ENCODE measurements around the gene PSMD14. TPM values are rescaled to one million over a fixed set of nuclear protein-coding genes. Genes with fewer than 3 reads are reported as not detected.

The PSMD14 gene
- total RNA-seq, 1 donor from 2014 or later: 78.4 TPM

DNA sequence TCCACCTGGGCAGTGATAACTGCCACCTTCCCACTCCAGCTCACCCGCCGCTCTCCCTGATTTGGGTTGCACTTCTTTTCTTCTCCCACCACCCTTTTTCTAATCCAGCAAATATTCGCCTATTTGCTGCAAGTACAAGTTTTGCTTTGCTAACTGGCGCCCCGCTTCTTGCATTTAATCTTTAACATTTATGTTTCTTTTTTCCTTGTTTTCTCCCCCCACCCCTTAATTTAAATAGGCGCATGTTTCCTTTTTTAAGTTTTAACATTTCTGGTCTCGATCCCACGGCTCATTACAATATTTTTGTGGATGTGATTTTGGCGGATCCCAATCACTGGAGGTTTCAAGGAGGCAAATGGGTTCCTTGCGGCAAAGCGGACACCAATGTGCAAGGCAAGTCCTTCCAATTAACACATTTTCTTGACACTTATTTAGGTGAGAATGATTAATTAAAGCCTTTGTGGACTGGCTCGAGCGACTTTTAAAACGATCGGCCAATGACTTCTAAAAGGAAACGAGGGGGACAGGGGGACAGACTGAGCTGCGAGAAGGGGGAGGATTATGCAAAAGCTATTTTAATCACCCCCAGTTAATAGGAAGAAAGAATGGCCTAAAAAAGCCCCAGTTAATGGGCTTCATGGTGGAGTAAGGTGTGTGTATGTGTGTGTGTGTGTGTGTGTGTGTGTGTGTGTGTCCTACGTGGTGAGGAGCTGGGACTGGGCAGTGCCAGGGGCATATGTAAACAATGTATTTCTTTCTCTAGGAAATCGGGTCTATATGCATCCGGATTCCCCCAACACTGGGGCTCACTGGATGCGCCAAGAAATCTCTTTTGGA lies 109.4 kb downstream of the PSMD14 start:
- intact Hi-C loops (cut with micrococcal nuclease): no loop called here

DNA sequence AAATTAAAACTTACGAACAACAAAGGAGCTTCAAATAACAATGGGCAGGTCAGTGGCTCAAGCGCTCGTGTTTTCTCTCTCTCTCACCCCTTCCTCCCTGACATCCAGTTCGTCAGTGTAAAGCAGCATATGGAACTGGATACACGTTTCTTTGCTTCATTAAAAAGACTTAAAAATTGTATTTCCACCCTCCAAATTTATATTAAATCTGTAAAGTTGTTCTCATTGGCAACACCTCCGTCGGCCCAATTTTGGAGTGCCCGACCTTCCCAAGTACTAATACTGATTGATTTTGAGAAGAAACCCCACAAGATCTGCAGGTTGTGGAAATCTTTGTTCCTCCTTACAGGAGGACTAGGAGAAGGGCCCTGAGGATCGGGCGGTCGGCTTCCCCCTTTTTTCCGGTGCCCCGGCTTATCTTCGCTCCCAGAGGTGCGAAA lies 110.1 kb downstream of the PSMD14 start:
- intact Hi-C loops (cut with micrococcal nuclease): no loop called here

DNA sequence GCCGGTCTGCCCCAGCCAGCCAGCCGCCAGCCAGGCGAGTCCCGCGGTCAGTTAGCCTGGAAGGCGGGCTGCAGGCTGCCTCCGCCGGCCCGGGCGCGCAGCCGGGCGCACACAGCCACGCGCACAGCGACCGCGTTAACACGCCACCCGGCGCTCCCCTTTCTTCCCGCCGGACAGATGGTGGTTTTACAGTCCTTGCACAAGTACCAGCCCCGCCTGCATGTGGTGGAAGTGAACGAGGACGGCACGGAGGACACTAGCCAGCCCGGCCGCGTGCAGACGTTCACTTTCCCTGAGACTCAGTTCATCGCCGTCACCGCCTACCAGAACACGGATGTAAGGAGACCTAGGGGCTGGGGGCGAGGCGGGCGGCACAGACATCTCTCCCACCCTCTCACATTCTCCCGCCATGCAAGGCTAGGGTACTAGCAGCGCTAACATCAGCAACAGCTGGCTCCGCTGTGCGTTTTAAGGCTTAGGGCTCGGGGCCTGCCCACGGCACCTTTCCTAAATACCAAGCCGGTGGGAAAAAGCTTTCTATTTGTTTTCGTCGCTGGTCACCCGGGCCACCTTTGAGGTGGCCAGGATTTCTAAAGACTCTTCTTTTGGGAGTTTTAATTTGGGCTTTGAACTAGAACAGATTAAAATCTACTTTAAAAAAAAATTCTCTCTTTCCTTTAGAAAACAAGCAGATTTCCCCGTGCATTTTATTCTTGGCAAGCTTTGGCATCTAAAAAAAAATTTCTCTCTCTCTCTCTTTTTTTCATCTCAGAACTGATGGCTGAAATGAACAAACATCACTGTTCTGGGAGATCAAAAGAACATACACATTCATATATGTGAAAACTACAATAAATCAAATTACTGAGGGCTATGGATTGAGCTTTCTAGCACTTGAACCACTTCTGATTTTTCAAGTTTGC lies 110.8 kb downstream of the PSMD14 start:
- intact Hi-C loops (cut with micrococcal nuclease): no loop called here

DNA sequence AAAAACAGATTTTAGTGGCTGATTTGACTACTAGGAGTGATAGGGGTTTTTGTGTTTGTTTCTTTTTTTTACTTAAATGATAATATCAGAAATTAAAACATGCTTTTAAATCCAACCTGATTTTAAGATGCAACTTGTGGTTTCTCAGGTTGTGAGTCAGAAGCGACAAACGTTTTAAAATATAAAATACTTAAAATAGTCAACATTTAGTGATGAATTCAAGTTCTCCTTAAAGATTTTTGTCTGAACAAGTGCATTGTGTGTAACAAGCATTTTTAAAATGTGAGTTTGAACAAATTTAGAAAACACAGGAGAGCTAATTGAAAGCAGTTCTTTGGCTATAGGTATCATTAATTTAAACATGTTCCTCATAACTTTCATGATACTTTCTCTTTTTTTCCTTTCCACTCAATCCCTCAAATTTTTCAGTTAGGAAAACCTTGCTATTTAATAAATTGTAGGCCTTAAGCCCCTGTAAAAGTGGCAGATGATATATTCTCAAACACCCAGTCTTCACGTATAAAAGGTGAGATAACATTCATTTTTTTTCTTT lies 111.5 kb downstream of the PSMD14 start:
- intact Hi-C loops (cut with micrococcal nuclease): no loop called here

DNA sequence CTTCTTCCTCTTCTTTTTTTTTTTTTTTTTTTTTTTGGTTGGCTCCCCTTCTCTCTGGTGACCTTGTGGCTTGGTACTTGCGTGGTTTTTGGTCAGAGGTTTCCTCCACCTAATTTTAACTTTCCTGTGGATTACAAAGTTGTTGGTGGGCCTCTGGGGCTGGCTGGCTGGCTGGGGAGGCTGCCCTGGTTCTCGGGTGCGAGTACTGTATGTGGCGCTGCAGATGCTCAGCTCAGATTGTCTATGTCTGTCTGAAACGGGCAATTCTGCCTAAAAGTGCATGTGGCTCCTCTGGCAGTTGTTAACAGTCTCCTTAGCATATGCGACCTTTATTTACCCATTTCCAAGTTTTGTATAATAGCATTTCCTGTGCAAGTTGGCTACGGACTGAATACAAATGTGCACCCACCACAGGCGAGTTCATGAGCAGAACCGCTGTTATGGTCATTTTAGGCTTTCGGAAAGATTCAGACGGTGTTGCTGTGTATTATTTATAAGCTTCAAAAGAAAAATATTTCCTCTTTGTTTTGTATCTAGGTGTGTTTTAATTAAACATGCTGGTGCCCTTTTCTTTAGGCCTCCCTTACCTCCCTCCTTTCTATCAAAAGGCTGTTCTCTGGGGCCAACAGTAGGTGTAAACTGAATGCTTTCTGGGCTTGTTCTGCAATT lies 112.3 kb downstream of the PSMD14 start:
- intact Hi-C loops (cut with micrococcal nuclease): no loop called here

DNA sequence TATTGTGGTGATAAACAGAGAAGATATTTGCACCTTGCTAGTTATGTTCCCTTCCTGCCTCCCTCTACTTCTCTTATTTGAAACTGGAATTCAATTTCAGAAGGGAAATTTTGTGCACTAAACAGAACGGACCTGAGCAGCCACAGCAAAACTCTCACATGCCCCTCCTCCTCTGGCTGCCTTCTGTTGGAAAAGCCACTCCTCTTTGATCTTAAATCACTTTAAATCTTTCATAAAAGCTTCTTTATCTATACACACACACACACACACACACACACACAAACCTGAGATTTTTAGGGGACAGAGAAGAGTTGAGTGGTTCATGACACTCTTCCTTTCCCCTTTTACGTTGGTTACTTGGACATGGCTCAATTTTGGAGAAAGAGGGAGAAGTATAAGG lies 113.5 kb downstream of the PSMD14 start:
- intact Hi-C loops (cut with micrococcal nuclease): no loop called here

DNA sequence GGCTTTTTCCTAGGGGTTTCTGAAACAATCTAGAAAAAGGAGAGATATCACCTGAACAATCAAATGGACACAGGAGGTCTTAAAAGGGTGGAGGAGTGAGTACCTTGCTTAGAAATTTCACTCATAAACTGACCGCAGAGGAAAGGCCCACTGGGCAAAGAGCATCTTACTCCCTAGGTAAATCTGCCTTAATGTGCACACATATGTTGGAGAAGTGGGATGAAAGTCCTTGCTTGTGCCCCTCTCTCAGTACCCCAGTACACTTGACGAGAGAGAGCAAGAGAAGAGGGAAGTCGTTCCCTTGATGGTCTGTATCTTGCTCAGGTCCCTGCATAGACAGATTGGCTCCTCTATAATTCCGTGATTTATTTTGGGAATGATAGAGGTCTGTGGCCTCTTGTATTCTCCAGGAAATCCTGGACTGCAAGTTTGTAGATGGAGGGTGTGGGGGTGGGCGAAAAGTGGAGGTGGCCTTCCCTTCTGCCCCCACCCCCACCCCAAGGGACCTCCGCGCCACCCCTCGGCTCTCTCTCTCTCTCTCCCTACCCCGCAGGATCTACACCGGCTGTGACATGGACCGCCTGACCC lies 114.7 kb downstream of the PSMD14 start:
- intact Hi-C loops (cut with micrococcal nuclease): no loop called here

DNA sequence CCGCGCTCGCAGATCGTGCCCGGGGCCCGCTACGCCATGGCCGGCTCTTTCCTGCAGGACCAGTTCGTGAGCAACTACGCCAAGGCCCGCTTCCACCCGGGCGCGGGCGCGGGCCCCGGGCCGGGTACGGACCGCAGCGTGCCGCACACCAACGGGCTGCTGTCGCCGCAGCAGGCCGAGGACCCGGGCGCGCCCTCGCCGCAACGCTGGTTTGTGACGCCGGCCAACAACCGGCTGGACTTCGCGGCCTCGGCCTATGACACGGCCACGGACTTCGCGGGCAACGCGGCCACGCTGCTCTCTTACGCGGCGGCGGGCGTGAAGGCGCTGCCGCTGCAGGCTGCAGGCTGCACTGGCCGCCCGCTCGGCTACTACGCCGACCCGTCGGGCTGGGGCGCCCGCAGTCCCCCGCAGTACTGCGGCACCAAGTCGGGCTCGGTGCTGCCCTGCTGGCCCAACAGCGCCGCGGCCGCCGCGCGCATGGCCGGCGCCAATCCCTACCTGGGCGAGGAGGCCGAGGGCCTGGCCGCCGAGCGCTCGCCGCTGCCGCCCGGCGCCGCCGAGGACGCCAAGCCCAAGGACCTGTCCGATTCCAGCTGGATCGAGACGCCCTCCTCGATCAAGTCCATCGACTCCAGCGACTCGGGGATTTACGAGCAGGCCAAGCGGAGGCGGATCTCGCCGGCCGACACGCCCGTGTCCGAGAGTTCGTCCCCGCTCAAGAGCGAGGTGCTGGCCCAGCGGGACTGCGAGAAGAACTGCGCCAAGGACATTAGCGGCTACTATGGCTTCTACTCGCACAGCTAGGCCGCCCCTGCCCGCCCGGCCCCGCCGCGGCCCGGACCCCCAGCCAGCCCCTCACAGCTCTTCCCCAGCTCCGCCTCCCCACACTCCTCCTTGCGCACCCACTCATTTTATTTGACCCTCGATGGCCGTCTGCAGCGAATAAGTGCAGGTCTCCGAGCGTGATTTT lies 115.5 kb downstream of the PSMD14 start:
- intact Hi-C loops (cut with micrococcal nuclease): no loop called here

DNA sequence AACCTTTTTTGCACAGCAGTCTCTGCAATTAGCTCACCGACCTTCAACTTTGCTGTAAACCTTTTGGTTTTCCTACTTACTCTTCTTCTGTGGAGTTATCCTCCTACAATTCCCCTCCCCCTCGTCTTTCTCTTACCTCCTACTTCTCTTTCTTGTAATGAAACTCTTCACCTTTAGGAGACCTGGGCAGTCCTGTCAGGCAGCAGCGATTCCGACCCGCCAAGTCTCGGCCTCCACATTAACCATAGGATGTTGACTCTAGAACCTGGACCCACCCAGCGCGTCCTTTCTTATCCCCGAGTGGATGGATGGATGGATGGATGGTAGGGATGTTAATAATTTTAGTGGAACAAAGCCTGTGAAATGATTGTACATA lies 116.2 kb downstream of the PSMD14 start:
- intact Hi-C loops (cut with micrococcal nuclease): no loop called here

DNA sequence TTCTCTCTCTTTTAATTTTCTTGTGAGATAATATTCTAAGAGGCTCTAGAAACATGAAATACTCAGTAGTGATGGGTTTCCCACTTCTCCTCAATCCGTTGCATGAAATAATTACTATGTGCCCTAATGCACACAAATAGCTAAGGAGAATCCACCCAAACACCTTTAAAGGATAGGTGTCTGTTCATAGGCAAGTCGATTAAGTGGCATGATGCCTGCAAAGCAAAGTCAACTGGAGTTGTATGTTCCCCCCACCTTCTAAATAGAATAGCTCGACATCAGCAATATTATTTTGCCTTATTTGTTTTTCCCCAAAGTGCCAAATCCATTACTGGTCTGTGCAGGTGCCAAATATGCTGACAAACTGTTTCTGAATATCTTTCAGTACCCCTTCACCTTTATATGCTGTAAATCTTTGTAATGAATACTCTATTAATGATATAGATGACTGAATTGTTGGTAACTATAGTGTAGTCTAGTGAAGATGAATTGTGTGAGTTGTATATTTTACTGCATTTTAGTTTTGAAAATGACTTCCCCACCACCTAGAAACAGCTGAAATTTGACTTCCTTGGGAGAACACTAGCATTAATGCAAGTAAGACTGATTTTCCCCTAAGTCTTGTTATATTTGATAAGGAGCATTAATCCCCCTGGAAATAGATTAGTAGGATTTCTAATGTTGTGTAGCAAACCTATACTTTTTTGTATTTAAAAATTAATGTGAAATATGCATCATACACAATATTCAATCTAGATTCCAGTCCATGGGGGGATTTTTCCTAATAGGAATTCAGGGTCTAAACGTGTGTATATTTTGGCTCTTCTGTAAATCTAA lies 116.9 kb downstream of the PSMD14 start:
- intact Hi-C loops (cut with micrococcal nuclease): loop anchor here (5.0 kb wide), 3 partner anchors 183 to 697 kb away; no protein-coding TSS in a partner anchor

DNA sequence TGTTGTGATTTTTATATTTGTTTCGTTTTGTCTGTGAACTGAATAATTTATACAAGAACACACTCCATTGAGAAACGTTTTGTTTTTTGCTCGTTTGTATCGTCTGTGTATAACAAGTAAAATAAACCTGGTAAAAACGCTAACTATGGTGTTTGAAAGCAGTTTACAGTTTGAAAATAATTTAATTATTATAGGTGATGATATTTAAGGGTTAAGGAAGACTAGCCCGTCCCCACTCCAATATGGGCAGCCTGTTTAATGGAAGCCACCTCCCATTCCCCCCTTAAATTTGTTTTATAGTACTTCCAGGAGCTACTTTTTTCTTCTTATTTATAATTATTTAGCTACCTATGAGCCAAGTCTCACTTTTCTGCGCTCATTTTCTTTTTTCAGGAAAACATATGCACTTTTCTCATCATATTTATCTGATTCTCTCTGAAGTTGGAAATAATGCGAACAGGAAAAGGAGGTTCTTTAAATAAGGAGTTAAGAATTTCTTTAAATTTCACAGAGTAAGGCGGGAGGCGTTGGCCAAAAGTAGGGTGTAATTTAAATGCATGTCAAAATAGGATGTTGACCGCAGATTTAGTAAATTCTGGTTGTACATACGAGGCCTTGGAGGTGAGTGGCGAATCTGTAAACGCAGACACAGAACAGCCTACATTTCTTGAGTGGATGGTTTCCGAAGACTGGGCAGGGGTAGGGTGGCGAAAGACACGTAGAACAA lies 117.7 kb downstream of the PSMD14 start:
- intact Hi-C loops (cut with micrococcal nuclease): loop anchor here (5.0 kb wide), 3 partner anchors 184 to 696 kb away; no protein-coding TSS in a partner anchor

DNA sequence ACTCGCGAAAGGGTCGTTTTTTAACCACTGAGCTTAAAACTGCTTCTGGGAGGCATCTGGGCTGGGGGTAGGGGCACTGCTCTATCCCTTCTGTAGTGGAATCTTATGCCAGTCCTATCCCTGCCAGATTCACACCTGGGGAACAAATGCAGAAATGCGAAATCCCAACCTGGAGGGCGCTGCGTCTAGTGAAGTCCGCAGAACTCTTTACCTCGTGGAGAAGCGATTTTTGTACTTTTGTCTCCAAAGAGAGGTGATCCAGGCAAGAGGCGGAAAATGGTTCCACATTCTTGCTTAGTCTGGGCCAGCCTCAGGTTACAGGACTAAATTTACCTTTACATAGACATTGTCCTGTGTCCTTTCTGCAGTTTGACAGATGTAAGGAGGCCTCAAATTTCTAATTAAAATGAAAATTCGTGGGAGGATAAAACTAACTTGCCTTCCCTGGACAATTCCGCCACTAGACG lies 118.3 kb downstream of the PSMD14 start:
- intact Hi-C loops (cut with micrococcal nuclease): loop anchor here (5.0 kb wide), 3 partner anchors 184 to 696 kb away; no protein-coding TSS in a partner anchor

DNA sequence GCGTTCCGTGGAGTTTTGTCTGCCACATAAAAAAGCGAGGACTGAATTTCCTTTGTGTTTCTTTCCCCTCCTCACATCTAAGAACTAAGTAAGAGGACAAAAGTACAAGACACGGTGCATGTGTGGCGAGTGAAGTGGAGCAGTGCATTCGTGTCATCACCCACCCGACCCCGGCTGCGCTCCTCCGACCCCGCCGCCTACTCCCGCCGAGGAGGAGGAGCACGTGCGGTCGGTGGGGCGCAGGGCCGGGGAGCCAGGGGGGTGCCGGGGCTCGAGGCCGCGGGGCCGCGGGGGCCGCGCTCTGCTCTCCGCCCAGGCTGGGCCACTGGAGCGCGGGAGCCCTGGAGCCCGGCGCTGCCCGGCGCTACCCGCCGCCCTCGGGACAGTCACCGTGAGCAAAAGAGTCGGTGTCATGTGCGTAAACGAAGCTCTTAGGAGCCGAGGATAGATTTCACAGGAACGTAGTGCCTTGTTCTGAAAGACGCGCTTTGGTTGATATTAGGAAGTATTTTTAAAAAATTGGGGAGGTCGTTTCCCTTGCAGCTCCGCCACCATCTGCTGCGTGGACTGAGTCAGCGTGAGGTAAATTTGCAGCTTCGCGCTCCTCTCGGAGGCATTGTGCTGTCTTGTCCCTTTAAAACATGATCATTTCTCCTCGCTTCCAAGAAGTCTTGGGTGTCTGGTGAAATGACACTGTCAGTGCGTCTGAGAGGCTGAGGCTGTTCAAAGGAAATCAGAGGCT lies 118.9 kb downstream of the PSMD14 start:
- intact Hi-C loops (cut with micrococcal nuclease): loop anchor here (1.0 to 5.0 kb wide), 4 partner anchors 11 to 695 kb away; partner anchors contain the start of gene TBR1

DNA sequence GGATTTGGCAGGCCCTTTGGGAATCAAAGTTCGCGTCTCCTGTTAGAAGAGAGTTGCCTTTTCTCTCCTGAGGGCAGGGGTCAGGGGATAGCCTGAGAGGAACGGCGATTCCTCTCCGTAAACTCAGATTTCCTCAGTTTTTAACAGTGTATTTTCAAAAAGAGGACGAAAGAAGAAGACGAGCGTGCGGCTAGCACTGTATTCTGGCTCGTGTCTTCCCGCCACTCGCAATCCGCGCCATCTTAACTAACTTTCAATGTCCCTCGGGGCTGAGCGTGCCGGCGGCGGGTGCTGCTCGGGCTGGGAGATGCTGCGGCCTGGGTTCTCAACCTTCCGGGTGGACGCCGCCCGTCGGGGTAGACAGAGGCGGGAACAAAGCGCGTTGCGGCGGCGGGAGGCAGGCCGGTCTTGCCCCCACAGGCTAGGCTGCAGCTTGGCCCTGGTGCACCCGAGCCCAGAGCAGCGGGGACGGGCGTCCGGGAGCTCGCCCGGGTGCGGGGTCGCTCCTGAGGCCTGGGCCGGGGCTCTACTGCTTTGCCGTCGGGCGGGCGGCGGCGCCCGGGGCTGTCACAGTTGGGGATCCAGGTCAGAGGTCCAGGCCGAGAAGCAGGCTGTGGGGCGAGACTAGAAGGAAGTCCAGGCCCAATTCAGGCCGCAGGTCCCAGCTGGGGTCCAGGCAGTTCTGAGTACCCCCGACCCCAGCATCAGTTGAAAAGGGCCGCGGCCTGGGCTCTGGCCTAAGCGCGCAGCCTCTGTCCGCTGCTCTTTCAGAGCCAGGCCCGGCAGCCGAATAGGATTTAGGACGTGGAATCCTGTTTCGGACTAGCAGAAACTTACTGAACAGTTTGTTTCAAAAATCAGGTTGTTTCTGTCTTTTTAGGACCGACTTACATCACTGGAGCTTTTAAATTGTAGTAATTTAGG lies 119.7 kb downstream of the PSMD14 start:
- intact Hi-C loops (cut with micrococcal nuclease): loop anchor here (1.0 to 5.0 kb wide), 4 partner anchors 12 to 694 kb away; partner anchors contain the start of gene TBR1

DNA sequence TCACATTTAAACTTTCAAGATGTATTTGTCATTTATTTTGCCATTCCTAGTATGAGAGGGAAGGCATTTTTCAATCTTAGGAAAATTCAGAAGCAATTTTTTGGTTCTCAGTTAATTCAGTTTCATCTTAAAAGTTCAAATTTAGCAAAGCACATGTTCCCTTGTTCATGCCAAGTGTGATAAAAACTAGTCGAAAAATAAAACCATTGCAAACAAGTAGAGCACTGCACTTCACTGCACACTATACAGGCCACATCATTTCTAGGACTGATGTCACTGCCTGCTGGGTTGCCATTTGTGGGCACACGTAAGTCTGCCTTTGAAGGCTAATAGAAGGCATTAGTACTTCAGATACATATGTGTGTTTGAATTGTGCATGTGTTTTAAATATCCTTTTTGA lies 122.2 kb downstream of the PSMD14 start:
- intact Hi-C loops (cut with micrococcal nuclease): no loop called here

DNA sequence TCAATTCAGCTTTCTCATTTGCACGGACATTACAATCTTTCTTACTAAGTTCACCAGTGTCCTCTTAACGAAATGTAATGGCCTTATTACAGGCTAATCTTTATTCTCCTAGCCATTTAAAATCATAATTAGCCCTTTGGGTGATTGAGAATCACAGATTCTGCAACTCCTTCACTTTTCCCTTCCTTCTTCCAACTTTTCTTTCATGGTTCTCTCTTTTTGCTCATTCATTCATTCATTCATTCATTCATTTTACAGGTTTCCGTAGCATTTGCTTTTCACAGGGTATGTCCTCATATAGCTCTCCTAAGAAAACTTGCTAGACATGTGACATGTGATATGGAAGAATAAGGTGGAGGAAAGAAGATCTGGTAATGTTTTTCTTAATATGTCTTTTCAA lies 123.9 kb downstream of the PSMD14 start:
- intact Hi-C loops (cut with micrococcal nuclease): no loop called here
